GM18907 (cell line): ENCODE measurements around the gene ABL1.
"Not testable (repeated sequence)": the region's sequence is repeated elsewhere in the genome, so short reads cannot be mapped to it uniquely, and the experiment has no call there.

Source experiments
- ATAC-seq: cut with Tn5 transposase; IDR thresholded peaks from one replicate; pipeline ENCODE4 v1.9.1; 2021; ENCODE audit warnings: mild to moderate bottlenecking, moderate library complexity; ENCODE audit not compliant: unreplicated experiment

ABL1 gene

GRCh38 chr9:130900701-130901497, 65.8 kb downstream of the ABL1 start:
- no peak for ATAC-seq

GRCh38 chr9:130901498-130902203, 66.6 kb downstream of the ABL1 start:
- no peak for ATAC-seq

DNA sequence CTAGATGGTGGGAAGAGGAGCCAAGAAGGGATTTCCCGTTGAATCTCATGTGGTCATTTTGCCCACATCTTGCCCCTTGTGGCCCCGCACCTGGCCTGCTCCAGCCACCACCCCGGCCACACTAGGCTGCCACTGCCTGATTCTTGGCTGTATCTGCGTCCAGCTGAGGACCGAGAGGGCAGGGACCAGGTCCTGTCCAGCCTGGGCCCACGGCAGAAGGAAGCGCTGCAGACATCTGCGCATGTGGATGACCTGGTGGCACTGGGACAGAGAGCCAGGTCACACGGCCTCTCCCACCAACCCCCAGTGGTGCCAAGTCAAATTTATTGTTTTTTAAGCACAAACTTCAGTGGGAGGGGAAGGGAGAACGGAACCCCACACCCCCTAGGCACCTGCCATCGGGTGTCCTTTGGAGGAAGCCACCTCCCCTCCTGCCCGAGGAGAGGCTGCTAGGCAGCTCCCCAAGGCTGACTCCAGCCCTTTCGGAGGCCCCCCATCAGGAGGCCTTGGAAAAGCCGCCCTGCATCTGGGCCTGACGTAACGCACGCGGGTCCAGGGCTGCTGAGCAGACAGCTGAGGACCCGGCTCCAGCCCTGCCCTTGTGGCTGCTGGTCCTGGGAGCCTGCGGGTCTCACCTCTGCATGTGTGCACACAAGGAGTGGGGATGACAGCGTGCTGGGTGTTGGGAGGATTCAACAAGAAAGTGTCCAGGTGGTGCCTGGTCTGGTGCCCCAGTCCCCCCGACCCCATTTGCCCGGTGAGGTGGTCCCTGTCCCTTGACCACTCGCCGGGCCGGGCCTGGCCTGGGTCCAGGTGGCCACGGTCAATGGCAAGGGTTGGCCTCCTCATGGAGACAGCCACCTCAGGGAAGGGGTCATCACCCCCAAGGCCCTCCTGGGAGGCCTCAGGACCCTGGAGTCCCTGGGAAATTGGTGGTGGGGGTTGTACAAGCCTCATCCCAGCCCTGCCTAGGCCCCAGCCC, 67.4 kb downstream of the ABL1 start:
- no peak for ATAC-seq

DNA sequence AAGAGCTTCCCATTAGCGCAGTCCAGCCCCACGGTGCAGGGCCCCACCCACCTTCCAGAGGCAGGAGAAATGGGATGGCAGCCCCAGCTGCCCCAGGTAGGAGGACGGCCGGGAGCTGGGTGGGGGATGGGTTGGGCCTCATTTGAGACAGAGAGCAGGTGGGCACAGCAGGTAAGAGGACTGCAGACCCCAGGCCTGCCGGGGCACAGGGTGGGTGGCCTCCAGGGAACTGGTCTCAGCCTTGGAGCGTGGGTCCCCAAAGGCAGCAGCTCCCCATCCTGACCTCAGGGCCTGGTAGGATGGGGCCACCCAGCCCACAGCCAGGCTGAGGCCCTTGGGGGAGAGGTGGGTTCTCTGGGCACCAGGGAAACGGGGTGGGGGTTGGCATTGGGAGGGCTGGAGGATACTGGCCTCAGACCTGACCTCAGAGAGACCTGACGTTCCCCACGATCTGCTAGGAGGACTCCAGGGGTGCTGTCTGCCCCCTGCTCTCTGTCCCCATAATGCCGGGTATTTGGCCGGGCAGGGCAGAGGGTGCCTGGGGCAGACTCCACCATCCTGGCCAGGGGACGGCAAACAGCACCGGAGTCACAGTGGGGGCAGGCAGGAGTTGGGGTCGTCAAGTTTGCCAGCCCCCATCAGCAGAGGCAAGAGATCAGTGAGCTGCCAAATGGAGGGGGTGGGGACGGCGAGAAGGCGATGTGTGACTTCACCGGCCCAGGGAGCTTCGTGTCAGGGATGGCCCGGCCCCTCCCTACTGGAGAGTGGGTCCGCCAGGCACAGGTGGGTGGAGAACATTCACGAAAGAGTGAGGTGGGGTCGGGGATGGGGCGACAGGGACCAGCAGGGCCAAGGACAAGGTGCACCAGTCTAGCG, 68.4 kb downstream of the ABL1 start:
- ATAC-seq: no peak

- ATAC-seq: no peak
Measured at GRCh38 chr9:130904070-130905044, 69.3 kb downstream of the ABL1 start.

DNA sequence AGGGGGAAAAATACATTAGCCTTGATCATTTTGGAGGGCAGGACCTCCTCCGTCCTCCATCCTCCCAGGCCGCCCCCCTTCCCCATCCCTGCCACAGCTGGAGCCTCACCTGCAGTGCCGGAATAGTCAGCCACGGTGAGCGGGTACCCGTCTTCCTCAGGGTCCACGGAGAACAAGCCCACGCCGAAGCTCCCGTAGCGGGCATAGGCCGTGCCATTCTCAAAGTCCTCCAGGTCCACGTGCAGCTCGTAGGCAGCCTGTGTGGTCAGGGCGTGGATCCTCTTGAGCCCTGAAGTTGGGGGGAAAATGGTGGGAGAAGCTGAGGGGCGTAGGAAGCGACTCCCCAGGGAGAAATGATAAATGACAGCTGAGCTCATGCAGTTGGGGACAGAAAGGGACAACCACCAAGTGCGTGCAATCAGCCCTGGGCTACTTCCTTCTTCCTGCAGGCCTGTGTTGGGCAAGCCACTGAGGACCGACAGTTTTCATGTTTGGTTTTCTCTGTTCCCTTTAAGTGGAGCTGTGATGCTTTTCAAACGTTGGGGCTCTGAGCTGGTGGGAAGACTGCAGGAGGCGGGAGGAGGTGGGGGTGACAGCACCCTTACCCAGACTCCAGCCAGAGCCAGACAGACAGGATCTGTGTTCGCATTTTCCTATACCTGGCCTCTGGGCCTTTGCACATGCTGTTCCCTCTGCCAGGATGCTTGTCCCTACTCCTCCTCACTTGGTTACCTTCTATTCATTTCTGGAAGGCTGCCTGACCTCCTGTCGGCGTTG, 70.3 kb downstream of the ABL1 start:
- no peak for ATAC-seq

DNA sequence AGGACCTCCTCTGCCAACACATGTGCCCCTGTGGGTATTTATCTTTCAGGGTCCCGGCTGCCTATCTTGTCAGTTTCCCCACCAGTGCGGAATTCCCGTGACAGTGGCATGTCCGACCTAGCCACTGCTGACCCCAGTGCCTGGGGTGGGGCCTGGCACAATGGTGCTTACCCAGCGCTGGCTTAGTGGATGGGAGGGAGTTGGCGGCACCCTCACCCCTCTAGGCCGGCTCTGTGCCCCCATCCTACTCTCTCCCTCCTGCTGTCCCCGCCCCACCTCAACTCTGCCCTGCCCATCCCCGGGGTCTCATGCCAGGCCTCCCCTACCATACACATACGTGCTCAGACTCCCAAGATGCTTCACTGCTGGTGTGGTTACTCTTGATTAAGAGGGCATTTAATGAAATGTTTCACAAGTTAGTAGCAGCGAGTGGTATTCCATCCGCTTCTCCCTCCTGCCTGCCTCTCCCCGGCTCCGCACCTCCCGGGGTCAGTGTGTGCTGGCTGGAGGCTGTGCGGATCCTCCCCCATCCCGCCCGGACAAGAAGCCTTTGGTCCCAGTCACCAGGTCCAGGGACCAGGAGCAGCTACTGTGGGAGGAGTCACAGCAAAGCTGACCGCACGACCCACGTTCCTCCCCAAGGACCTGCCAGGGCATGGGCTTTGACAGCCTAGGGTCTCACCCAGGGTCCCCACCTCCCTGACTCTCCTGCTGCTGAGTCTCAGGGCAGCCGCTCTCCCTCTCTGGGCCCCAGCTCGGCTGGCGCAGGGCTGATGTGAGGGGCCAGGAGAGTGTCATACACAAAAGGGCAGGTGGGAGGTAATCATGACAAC, 71.1 kb downstream of the ABL1 start:
- no peak for ATAC-seq

DNA sequence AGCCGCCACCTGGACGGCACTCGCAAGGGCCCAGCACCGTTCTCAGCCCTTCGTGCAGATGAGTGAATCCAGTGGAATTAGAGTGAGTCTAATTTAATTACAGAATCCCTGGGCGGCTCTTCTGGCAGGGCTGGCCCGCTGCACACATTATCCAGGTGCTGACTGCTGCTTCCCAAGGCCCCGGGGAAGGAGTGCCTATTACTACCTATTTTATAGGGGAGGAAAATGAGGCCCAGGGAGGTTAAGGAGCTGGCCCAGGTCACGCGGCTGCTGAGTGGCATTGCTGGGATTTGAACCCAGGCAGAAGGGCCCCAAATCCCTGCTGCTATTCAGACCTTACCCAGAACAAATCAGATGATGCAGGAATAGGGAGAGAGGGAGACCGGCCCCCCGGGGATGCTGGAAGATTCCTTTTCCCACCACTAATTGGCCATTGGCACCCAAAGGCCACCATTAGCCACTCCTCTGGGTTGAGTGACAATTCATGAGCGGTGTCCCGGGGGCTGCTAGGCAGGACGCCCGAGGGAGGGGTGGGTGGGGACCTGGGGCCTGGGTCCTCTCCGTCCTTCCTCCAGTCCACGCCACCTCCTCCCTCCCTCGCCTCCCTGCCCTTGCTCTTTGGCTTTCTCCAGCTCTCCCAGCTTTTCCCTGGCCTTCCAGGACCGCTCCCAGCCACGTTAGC, 71.8 kb downstream of the ABL1 start:
- no peak for ATAC-seq

DNA sequence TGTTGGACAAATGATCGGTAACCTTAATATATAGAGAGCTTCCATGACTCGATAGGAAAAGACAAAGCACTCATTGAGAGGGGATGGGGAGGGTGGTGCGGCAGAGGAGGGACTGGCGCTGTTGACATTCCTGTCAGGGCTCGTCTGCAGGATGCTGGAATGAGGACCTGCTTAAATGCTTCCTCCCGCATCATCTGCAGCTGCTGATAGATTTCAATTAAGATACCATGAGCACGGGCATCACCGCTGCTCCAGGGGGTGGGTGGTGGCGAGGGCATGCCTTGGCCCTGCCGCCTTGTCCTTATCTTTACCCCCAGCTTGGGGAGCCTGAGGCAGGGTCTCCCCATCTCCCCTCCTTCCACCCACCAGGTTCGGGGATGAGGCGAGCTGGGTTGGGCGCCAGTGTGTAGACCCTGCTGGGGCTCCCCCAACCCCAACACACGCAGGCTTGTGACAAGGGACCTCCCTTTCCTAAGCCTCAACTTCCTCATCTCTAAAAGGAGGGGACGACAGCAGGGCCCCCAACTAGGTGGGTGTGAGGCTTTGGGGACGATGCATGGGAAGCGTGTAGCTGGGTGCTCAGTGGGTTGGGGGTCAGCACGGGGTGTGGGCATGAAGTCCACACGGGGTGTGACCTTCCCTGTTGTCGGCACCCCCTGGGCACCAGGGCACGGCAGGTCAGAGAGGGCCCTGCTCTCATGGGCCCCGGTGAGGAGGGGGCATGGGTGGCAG, 73.3 kb downstream of the ABL1 start:
- no peak for ATAC-seq

DNA sequence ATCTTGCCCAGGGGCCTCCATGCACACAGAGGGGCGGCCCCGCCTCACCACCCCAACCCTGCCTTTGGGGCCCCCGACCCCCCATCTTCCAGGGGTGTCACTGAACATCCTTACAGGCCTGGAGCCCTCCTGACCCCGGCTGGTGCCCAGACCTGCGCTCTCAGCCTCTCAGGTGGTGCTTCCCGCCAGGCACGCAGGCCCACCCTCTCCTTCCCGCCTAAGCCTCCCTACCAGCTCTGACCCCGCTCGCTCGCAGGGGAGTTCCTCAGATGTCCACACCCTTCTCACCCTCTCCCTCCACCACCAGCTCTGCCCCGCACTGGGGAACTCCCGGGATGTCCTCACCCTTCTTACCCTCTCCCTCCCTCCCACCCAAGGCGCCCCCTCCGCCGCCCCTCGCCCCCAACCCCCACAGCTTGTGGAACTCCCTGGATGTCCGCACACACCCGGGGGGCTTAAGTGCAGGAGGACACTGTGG, 73.9 kb downstream of the ABL1 start:
- ATAC-seq: no peak

DNA sequence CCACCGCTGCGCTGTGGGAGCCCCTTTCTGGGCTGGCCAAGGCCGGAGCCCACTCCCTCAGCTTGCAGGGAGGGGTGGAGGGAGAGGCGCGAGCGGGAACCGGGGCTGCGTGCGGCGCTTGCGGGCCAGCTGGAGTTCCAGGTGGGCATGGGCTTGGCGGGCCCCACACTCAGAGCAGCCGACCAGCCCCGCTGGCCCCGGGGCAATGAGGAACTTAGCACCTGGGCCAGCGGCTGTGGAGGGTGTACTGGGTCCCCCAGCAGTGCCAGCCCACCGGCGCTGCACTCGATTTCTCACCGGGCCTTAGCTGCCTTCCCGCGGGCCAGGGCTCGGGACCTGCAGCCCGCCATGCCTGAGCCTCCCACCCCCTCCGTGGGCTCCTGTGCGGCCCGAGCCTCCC, 75.0 kb downstream of the ABL1 start:
- not testable (repeated sequence) for ATAC-seq

- ATAC-seq: not testable (repeated sequence)
Measured at GRCh38 chr9:130910670-130911069, 75.6 kb downstream of the ABL1 start.

- no peak for ATAC-seq
Measured at GRCh38 chr9:130911254-130912049, 76.4 kb downstream of the ABL1 start.

- no peak for ATAC-seq
Measured at GRCh38 chr9:130912932-130913598, 78.0 kb downstream of the ABL1 start.
